Activated gamma-delta T cell (primary cell): Measurements from ENCODE around the gene ASPHD1.
"Not testable (repeated sequence)": the region's sequence is repeated elsewhere in the genome, so short reads cannot be mapped to it uniquely, and the experiment has no call there.

Source experiments
- DNase-seq: peaks from one replicate; lab custom pipeline; 2025; lab: John Stamatoyannopoulos, UW

The ASPHD1 gene

GRCh38 chr16:29907973-29908372, 7.7 kb downstream of the ASPHD1 start:
- DNase-seq, result no peak

DNA sequence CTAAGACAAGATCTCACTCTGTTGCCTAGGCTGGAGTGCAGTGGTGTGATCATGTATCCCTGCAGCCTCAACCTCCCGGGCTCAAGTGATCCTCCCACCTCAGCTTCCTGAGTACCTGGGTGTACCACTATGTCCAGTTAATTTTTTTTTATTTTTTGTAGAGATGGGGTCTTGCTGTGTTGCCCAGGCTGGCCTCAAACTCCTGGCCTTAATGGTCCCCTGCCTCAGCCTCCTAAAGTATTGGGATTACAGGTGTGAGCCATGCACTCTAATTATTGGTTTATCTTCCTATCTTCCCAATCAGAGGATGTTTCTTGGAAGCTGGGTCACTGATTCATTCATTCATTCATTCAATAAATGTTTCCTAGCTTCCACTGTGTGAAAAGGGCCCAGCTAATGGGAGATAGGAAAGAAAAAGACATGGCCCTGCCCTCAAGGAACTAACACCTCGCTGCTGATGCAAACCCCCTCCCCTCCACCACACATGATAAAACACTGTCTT, 8.5 kb downstream of the ASPHD1 start:
- no peak for DNase-seq

GRCh38 chr16:29909391-29909790, 9.1 kb downstream of the ASPHD1 start:
- no peak for DNase-seq

GRCh38 chr16:29909851-29910250, 9.6 kb downstream of the ASPHD1 start:
- DNase-seq, result not testable (repeated sequence)

- DNase-seq, result no peak
These were observed 10.8 kb downstream of the ASPHD1 start for GRCh38 chr16:29910819-29911675.

DNA sequence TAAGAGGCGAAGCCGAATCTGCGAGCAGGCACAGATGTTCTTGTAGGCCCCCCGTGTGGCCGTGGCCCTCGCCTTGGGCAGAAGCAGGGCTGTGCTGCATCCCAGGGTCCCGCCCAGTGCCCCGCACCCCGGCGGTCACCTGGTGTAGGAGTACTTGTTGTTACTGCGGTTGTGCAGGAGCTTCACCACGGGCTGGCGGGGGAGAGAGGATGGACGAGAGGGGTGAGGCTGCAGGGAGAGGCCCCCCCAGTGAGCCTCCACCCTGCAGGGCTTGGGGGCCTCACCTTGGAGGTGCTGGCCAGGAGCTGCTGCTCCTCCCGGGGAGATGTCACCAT, 11.4 kb downstream of the ASPHD1 start:
- DNase-seq, result no peak

DNA sequence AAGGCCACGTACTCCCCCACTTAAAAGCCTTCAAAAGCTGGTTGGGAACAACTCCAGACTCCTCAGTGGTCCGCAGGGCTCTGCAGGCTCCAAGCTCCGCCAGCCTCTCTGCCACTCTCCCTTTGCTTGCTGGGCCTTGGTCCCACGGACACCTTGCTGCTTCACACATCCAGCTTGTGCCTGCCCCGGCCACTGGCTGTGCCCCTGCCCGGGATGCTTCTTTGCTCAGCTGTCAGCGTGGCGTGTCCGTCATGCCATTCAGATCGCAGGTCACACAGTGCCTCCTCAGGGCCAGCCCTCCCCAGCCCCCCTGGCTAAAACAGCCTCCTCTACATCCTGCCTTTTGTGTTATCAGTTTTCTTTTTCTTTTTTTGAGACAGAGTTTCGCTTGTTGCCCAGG, 11.8 kb downstream of the ASPHD1 start:
- no peak for DNase-seq

DNA sequence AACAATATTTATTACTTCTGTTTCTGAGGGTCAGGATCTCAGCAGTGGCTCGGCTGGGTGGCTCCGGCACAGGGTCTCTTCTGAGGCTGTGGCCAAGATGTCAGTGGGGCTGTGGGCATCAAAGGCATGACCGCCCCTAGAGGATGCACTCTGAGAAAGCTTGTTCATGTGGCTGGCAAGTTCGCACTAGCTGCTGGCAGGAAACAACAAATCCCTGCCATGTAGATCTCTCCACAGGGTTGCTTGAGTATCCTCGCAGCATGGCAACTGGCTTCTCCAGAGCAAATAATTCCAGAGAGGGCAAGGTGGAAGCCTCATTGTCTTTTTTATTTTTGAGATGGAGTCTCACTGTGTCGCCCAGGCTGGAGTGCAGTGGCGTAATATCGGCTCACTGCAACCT, 13.2 kb downstream of the ASPHD1 start:
- DNase-seq, result no peak

- no peak for DNase-seq
These were observed 15.4 kb downstream of the ASPHD1 start for GRCh38 chr16:29915590-29916247.

DNA sequence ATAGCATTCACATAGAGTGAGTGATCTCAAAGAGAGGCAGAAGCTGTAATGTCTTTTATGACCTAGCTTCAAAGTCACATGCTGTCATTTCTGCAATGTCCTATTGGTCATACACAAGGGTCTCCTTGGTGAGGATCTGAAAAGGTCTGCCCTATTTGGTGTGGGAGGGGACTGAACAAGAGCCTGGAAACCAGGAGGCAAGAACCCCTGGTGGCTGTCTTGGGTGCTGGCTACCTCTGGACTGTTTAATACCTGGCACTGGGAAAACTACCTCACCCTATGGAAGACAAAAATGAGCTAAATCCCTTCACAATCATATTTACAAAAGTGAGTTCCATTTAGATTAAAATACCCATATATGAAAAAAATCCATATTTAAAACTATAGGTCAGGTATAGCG, 16.7 kb downstream of the ASPHD1 start:
- no peak for DNase-seq

DNA sequence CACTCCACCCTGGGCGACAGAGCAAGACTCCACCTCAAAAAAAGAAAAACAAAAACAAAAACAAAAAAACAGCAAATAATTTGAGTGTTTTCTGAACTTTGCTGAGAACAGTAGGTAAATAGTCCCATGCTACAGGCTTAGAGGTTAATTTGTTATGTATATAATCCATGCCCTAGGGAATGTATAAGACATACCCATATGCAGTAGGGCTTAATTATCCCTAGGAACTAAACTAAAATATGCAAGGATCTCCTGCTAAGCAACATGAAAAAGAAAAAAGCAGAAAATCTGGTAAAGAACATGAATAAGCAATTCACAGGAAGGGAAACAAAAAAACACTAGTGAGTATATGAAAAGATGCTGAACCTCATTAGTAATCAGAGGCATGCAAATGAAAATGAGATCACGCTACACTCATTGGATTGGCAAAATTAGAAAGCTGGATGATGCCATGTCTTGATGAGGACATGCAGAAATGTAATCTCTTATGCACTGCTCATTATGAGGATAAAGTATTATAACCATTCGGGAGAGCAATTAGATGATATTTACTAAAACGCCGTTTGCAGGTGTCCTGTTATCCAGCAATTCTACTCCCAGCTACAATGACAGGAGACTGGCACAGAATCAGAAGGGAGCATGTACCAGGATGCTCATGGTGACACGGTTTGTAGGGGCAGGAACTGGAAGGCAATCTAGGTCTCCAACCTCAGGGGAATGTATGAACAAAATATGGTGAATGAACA, 20.2 kb downstream of the ASPHD1 start:
- DNase-seq, result no peak

- no peak for DNase-seq
These were observed 20.7 kb downstream of the ASPHD1 start for GRCh38 chr16:29921034-29921385.

- DNase-seq, result no peak
These were observed 22.0 kb downstream of the ASPHD1 start for GRCh38 chr16:29922326-29922725.

DNA sequence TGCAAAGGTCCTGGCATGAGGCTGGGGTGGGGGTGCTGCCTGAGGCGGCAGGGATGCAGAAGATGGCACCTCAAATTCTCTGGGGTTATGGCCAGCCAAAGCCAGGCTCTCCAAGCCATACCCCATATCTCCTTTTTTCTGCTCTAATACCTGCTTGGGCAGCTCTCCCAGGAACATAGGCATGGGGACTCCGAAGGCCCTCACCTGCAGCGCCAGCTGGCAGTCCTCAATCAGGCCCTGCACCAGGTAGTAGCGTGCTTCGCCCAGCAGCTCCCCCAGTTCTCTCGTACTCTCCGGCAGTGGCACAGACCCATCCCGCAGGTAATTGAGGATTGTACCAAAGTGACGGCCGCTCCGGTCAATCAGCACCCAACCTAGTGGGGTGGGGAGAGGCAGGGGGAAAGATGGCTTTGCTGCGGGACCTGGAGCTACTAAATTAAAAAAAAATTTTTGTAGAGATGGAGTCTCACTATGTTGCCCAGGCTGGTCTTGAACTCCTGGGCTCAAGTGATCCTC, 22.8 kb downstream of the ASPHD1 start:
- DNase-seq, result no peak

- no peak for DNase-seq
These were observed 24.9 kb downstream of the ASPHD1 start for GRCh38 chr16:29925105-29925756.

DNA sequence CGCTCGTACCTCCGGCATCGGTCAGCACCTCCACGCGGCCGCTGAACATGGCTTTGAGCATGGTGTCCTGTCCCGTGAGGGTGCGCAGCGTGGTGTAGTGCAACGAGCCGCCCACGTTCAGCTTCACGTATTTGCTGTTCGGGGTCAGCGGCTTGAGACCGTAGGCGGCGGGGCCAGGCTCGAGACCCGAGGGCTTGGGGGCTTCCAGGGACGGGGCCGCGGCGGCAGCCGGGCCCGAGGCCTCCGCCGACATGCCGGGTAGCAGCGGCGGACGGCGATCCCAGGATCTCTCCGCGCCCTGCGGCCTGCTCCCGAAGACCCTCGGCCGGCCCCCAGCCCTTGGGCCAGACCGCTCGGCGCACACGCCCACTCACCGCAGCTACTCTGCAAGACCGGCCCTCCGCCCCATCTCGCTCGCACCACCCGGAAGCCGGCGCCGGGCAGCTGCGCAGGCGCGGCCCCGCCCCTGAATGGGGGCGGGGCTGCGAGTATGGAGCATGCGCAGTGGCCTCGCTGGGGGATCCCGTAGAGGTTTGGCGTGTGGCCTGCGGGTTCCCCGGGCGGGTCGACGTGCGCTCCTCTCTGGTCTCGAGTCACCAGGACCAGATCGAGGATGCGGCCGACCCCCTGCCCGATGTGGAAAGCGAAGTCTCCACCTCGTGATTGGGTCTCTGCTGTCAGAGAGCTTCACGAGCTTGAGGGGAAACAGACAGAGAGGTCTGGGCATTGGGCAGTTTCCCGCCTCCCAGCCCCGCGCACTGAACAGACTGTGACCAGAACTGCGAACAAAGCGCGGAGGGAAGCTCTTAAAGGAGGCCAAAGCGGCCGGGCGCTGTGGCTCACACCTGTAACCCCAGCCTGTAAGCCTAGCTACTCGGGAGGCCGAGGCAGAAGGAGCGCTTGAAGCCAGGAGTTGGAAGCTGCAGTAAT, 25.8 kb downstream of the ASPHD1 start, which contains the start of gene KCTD13:
Gene KCTD13, minus strand, starts transcription at position 446 of the 930 bp plus-strand sequence. Its CDS starts 193 bp downstream, at position 253.
- DNase-seq, result peak; percentile 80

DNA sequence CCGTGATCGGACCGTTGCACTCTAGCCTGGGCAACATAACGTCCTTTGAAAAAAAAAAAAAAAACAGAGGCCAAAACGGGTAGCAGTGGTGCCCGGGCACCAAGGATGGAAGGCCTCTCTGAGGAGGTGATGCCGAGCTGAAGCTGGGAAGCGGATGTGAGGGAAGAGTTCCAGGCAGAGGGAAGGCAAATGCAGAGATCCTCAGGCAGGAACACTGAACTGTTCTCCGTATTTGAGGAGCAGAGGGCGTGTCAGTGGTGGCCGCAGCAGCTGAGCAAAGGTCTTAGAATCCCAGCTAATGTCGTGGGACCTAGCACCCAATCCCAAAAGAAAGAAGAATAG, 26.4 kb downstream of the ASPHD1 start:
- no peak for DNase-seq

DNA sequence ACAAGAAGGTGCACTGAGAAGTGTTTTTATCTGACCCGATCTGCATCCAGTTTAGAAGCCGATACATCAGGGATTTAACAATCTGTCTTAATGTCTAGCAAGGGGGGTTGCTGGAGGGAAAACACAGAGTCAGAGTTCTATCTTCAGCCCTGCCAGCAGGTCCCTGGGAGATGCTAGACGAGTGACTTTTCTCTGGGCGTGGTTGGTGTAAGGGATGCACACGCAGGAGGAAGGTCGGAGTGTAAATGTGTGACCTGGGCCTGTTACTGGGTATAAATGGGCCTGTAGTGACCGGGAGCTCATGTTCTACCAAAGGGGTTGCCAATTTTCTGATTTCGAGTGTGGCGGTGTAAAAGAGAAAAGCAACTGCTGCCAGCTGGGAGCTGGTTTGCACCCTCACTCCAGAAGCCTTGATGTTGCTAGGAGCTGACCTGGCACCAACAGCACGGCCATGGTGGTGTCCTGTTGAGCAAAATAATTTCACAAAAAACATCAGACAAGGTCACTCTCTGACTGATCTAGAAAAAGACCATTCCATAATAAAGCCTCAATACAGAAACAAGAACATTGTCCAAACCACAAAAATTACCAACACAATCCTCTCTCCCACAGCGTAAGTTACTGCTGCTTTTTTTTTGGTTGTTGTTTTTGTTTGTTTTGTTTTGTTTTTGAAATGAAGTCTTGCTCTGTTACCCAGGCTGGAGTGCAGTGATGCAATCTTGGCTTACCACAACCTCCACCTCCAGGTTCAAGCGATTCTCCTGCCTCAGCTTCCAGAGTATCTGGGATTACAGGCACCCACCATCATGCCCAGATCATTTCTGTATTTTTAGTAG, 27.0 kb downstream of the ASPHD1 start:
- DNase-seq, result no peak

DNA sequence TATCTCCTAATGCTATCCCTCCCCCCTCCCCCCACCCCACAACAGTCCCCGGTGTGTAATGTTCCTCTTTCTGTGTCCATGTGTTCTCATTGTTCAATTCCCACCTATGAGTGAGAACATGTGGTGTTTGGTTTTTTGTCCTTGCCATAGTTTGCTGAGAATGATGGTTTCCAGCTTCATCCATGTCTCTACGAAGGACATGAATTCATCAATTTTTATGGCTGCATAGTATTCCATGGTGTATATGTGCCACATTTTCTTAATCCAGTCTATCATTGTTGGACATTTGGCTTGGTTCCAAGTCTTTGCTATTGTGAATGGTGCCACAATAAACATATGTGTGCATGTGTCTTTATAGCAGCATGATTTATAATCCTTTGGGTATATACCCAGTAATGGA, 31.5 kb downstream of the ASPHD1 start:
- not testable (repeated sequence) for DNase-seq

GRCh38 chr16:29940656-29941055, 40.4 kb downstream of the ASPHD1 start:
- no peak for DNase-seq
